H9 (cell line): ENCODE results near the gene ZNF275. TPM values are rescaled to one million over a fixed set of nuclear protein-coding genes. Genes with fewer than 3 reads are reported as not detected.

ENCODE experiments used
- DNase-seq: peaks from one replicate; pipeline ENCODE4 v3.0.0-alpha.2; 2017
- H2AFZ ChIP-seq: one replicate; pipeline ENCODE4 v1.6.1; 2013; ENCODE audit warnings: mild to moderate bottlenecking, low read length, control low read depth, moderate library complexity
- H2AK5ac ChIP-seq: 2 replicates; pipeline ENCODE4 v1.6.1; 2013; ENCODE audit warnings: low read length, control low read depth, mixed read lengths; ENCODE audit not compliant: insufficient read length
- H2BK120ac ChIP-seq: one replicate; pipeline ENCODE4 v1.6.1; 2013; ENCODE audit warnings: low read depth, mild to moderate bottlenecking, low read length, control low read depth, inconsistent platforms; ENCODE audit not compliant: poor library complexity, severe bottlenecking
- H2BK12ac ChIP-seq: 2 replicates; pipeline ENCODE4 v1.6.1; 2013; ENCODE audit warnings: low read length, control low read depth, mixed read lengths, low read depth; ENCODE audit not compliant: insufficient read length
- H2BK15ac ChIP-seq: 2 replicates; pipeline ENCODE4 v1.6.1; 2013; ENCODE audit warnings: low read depth, low read length, control low read depth
- H2BK20ac ChIP-seq: one replicate; pipeline ENCODE4 v1.6.1; 2013; ENCODE audit warnings: low read depth, mild to moderate bottlenecking, low read length, control low read depth, inconsistent platforms; ENCODE audit not compliant: poor library complexity, severe bottlenecking
- H2BK5ac ChIP-seq: 2 replicates; pipeline ENCODE4 v1.6.1; 2013; ENCODE audit warnings: low read length, control low read depth, mixed read lengths; ENCODE audit not compliant: insufficient read length
- H3K14ac ChIP-seq: 2 replicates; pipeline ENCODE4 v1.6.1; 2013; ENCODE audit warnings: low read length, control low read depth; ENCODE audit not compliant: insufficient read depth
- H3K18ac ChIP-seq: 2 replicates; pipeline ENCODE4 v1.6.1; 2013; ENCODE audit warnings: low read depth, mild to moderate bottlenecking, mixed read lengths, low read length, control low read depth; ENCODE audit not compliant: insufficient read length
- H3K23ac ChIP-seq: 2 replicates; pipeline ENCODE4 v1.6.1; 2013; ENCODE audit warnings: low read length, control low read depth, mixed read lengths, low read depth; ENCODE audit not compliant: insufficient read length
- H3K23me2 ChIP-seq: 2 replicates; pipeline ENCODE4 v1.6.1; 2013; ENCODE audit warnings: low read depth, mild to moderate bottlenecking, mixed read lengths, low read length, control low read depth; ENCODE audit not compliant: insufficient read length, poor library complexity, severe bottlenecking
- H3K27ac ChIP-seq: 2 replicates; pipeline ENCODE4 v1.5.1; 2013; ENCODE audit warnings: low read length, control low read depth, mixed read lengths, low read depth; ENCODE audit not compliant: insufficient read length
- H3K27me3 ChIP-seq: 2 replicates; pipeline ENCODE4 v1.6.1; 2013; ENCODE audit warnings: low read length, control low read depth, inconsistent platforms; ENCODE audit not compliant: insufficient read depth
- H3K4ac ChIP-seq: 2 replicates; pipeline ENCODE4 v1.6.1; 2013; ENCODE audit warnings: low read depth, mild to moderate bottlenecking, control low read depth, inconsistent platforms, low read length, moderate library complexity
- H3K4me1 ChIP-seq: 2 replicates; pipeline ENCODE4 v1.6.1; 2013; ENCODE audit warnings: low read length, control low read depth, inconsistent platforms; ENCODE audit not compliant: insufficient read depth
- H3K4me2 ChIP-seq: 2 replicates; pipeline ENCODE4 v1.6.1; 2013; ENCODE audit warnings: low read length, control low read depth, mixed read lengths; ENCODE audit not compliant: insufficient read length, insufficient read depth
- H3K56ac ChIP-seq: 2 replicates; pipeline ENCODE4 v1.6.1; 2013; ENCODE audit warnings: low read depth, mild to moderate bottlenecking, mixed read lengths, low read length, control low read depth; ENCODE audit not compliant: insufficient read length
- H3K79me1 ChIP-seq: 2 replicates; pipeline ENCODE4 v1.6.1; 2013; ENCODE audit warnings: low read depth, mild to moderate bottlenecking, moderate library complexity, low read length, control low read depth, inconsistent platforms; ENCODE audit not compliant: insufficient read depth, poor library complexity, severe bottlenecking
- H3K79me2 ChIP-seq: 2 replicates; pipeline ENCODE4 v1.6.1; 2013; ENCODE audit warnings: low read length, control low read depth, inconsistent platforms; ENCODE audit not compliant: insufficient read depth
- H3K9ac ChIP-seq: 2 replicates; pipeline ENCODE4 v1.6.1; 2013; ENCODE audit warnings: low read length, control low read depth, mixed read lengths; ENCODE audit not compliant: insufficient read length; ENCODE audit errors: extremely low read depth
- H3K9me3 ChIP-seq: one replicate; pipeline ENCODE4 v1.6.1; 2013; ENCODE audit warnings: low read depth, low read length, inconsistent platforms; ENCODE audit not compliant: control insufficient read depth
- H3T11ph ChIP-seq: one replicate; pipeline ENCODE4 v1.6.1; 2013; ENCODE audit warnings: mild to moderate bottlenecking, low read length, control low read depth, inconsistent platforms
- H4K20me1 ChIP-seq: one replicate; pipeline ENCODE4 v1.6.1; 2013; ENCODE audit not compliant: control insufficient read depth, insufficient read length, insufficient read depth
- H4K5ac ChIP-seq: 2 replicates; pipeline ENCODE4 v1.6.1; 2013; ENCODE audit warnings: low read depth, mild to moderate bottlenecking, mixed read lengths, low read length, control low read depth; ENCODE audit not compliant: insufficient read length
- H4K8ac ChIP-seq: replicated peaks from 2 replicates; pipeline ENCODE4 v1.6.1; 2013; ENCODE audit warnings: low read length, control low read depth, mixed read lengths, low read depth; ENCODE audit not compliant: insufficient read length
- H4K91ac ChIP-seq: 2 replicates; pipeline ENCODE4 v1.6.1; 2013; ENCODE audit warnings: low read depth, mild to moderate bottlenecking, moderate library complexity, mixed read lengths, low read length, control low read depth; ENCODE audit not compliant: insufficient read length
- H3K27ac Mint-ChIP-seq, 3 experiments: 2 replicates in 2 of 3; 3 replicates in 1 of 3; pipeline ENCODE4 v1.8.0; 2020 to 2021; ENCODE audit warnings: mixed read lengths in 3 of 3, mild to moderate bottlenecking in 1 of 3, moderate library complexity in 1 of 3
- H3K27me3 Mint-ChIP-seq: 2 replicates; pipeline ENCODE4 v1.8.0; 2021; ENCODE audit warnings: low read depth, mild to moderate bottlenecking, moderate library complexity, mixed read lengths
- H3K36me3 Mint-ChIP-seq, 3 experiments: 2 replicates in 2 of 3; 3 replicates in 1 of 3; pipeline ENCODE4 v1.8.0; 2020 to 2021; ENCODE audit warnings: low read depth in 3 of 3, mixed read lengths in 3 of 3; ENCODE audit not compliant: insufficient read depth in 1 of 3
- H3K4me1 Mint-ChIP-seq, 2 experiments: 2 replicates each; pipeline ENCODE4 v1.8.0; 2020; ENCODE audit warnings: mixed read lengths in 2 of 2
- H3K4me3 Mint-ChIP-seq, 2 experiments: 2 replicates in 1 of 2; 3 replicates in 1 of 2; pipeline ENCODE4 v1.8.0; 2020 to 2021; ENCODE audit warnings: mild to moderate bottlenecking in 2 of 2, mixed read lengths in 2 of 2, moderate library complexity in 1 of 2
- H3K9me3 Mint-ChIP-seq, 2 experiments: 2 replicates in 1 of 2; 3 replicates in 1 of 2; pipeline ENCODE4 v1.8.0; 2020; ENCODE audit warnings: mild to moderate bottlenecking in 2 of 2, mixed read lengths in 2 of 2, moderate library complexity in 1 of 2
- CTCF ChIP-seq: fragments of 200-600 bp; sonication (generic); conservative IDR thresholded peaks from 3 replicates; pipeline ENCODE4 v1.8.0; 2021; ENCODE audit warnings: antibody characterized with exemption, mild to moderate bottlenecking
- whole genome bisulfite sequencing: extraction: QIAGEN DNeasy Blood & Tissue Kit; methylation state at CpG from one replicate; pipeline ENCODE4 v1.1.7; 2013; ENCODE audit warnings: missing lambda C conversion rate, low lambda C conversion rate, mixed read lengths; ENCODE audit not compliant: insufficient read length; ENCODE audit errors: extremely low coverage; 5-methylcytosine and 5-hydroxymethylcytosine counted together
- total RNA-seq: library from RNA; stranded (reverse); gene quantifications from 2 replicates; pipeline ENCODE4 v1.2.1, GENCODE V29; 2021

The ZNF275 gene
- total RNA-seq, 1 experiment from 2014 or later: 11.8 TPM

- Mint-ChIP-seq H3K36me3 (peaks cover 0 to 8% (median 0%) of the 10 kb centered on the region in 3 experiments; a peak in 4 of 7 replicates), H3K27ac (no peak overlapping the region), H3K9me3 (peaks cover 77 to 86% of the 10 kb centered on the region in 2 experiments), H3K27me3 (peaks cover 36% of the 10 kb centered on the region), H3K4me3 (no peak overlapping the region), H3K4me1 (peaks cover 0 to 7% of the 10 kb centered on the region in 2 experiments; a peak in 2 of 4 replicates)
- Histone ChIP-seq H2BK20ac (no peak overlapping the region), H2BK12ac (no peak overlapping the region), H2BK120ac (no peak overlapping the region), H3K4me1 (no peaks in the 10 kb centered on the region), H3K27ac (no peak overlapping the region), H3K14ac (no peak overlapping the region), H4K5ac (no peak overlapping the region), H3K79me1 (no peaks in the 10 kb centered on the region), H3K23ac (no peak overlapping the region), H3K23me2 (no peaks in the 10 kb centered on the region), H4K20me1 (no peaks in the 10 kb centered on the region), H3K4ac (no peak overlapping the region), H3K9me3 (peaks cover 61% of the 10 kb centered on the region), H3K18ac (no peak overlapping the region), H2AFZ (no peak overlapping the region), H3K4me2 (no peak overlapping the region), H3K79me2 (no peaks in the 10 kb centered on the region), H4K91ac (no peak overlapping the region), H3K9ac (no peak overlapping the region), H2BK5ac (no peak overlapping the region), H3K27me3 (no peaks in the 10 kb centered on the region), H4K8ac (no peak overlapping the region), H3T11ph (no peak overlapping the region), H2AK5ac (no peak overlapping the region), H3K56ac (no peak overlapping the region), H2BK15ac (no peak overlapping the region)
- WGBS: no CpG with 5 or more reads among the region's 3 CpGs
- DNase-seq: no peak
- TF ChIP-seq CTCF: no peak
Observed at GRCh38 chrX:153305972-153306371, 28.0 kb upstream of the ZNF275 start.
